Muscle of back (tissue), 11 donors: ENCODE measurements around the gene MIDN. TPM values are rescaled to one million over a fixed set of nuclear protein-coding genes. Genes with fewer than 3 reads are reported as not detected.

Experiments
- DNase-seq, 3 donors: peaks; one replicate each; pipeline versions ENCODE4 v3.0.0 to v3.0.0-alpha.2; 2013
- polyA plus RNA-seq, 10 donors: library from polyadenylated mRNA; unstranded; fragments of 120-200 nt; gene quantifications; one replicate each; pipeline ENCODE4 v1.2.1, GENCODE V29; 2013; ENCODE audit not compliant: insufficient read length in 10 of 10

Gene MIDN
- polyA plus RNA-seq, 10 donors = 27.7 to 44.0 (median 33.6) TPM

GRCh38 chr19:1231729-1232637 lies 16.4 kb upstream of the MIDN start:
- no peak for DNase-seq

GRCh38 chr19:1232652-1233072 lies 15.7 kb upstream of the MIDN start:
- peak in 1 of 3 donors; percentile 63 for DNase-seq

DNA sequence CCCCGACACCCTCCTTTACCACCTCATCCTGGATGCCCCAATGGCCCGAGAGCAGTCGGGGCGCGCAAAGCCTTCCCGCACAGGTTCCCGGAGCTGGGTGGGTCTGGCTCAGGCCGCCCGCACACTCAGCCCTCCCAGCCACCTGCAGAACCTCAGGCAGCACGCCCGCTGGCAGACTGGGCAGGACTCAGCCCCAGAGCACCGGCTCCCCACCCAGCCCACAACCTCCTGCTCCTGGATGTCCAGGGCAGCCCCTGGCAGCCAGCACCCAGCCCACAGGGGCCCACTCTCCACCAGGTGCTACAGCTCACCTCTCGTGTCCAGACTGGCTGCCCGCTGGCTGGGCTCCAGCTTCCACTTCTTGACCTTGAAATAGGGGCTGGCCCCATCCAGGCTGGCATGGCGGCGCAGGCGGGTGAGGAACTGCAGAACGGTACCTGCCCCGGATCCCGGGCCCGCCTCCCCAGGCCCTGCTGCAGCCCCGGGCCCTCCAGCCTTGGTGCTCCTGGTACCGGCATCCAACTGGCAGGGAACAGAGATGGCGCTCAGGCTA lies 15.2 kb upstream of the MIDN start:
- DNase-seq = no peak

- no peak for DNase-seq
Observed at GRCh38 chr19:1234051-1234954, 14.1 kb upstream of the MIDN start.

- DNase-seq = no peak
Observed at GRCh38 chr19:1234955-1235380, 13.4 kb upstream of the MIDN start.

- no peak for DNase-seq
Observed at GRCh38 chr19:1235625-1236538, 12.5 kb upstream of the MIDN start.

DNA sequence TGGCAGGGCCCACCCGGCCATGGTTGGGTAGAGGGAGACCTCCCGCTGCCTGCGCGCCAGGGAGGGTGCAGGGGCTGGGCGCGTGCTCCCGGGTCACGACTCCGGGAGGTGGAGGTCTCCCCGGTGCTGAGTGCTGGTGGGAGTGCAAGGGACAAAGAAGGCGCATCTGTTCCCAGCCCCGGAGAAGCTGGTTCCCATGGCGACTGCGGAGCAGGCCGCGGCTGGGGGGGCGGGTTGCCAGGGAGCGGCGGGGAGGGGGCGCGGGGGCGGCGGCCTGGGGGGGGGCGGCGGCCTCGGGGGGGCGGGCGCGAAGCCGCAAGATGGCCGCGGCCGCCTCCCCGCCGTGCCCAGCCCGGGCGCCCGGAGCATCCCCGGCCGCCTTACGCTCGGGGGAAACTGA lies 11.8 kb upstream of the MIDN start:
- DNase-seq = no peak

DNA sequence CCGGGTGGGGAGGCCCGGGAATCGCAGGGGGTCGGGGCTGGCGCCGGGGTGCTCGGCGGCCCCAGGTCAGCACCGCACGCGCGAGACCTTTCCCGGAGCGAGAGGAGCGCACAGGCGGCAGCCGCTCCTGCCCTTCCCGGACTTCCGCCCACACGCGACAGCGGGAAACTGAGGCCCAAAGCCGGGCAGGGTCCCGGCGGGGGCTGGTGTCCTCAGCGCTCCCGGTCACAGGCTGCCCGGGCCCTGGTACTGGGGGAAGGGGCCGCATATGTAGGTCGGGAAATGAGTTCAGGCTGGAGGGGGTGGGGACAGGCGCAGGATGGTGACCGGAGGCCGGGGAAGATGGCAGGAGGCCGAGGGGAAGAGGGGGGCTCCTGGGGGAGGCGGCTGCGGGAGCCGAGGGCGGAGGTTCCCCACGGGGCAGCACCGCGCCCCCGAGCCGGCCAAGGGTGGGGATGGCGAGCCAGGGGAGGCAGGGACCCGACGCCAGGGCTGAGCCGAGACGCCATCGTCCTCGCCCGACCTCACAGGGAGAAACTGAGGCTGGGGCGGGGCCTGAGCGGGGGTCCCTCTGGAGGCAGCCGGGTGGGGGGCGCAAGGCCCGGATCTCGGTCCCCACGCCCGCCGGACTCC lies 11.2 kb upstream of the MIDN start:
- peak in 1 of 3 donors; percentile 72 for DNase-seq

DNA sequence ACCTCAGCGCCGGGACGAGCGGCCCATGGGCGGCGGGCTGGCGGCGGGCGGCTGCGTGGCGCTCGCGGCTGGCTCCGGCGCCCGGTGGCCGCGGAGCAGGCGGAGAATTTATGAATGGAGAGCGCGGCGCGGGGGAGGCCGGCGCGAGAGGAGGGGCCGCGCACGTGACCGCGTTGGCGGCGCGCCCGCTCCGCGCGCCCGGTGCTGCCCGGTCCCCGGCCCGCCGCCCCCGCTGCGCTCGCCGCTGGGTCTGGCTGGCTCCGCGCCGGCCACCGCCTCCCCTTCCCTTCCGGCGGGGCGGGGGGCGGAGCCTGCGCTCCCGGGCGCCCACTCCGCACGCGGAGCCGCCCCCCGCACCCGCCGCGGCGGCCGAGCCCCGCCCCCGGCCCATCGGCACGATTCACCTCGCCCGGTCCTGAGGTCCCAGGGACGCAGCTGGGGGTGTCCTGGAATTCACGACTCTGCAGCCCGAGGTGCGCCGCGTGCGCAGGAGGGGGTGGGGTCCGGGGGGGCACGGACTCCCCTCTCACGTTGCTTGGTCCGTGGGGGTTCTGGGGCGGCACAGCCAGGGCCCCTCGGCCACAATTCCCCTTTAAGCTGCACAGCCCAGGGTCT lies 10.5 kb upstream of the MIDN start, which contains the start of gene CBARP:
CBARP (minus strand) TSS at position 252 of the 615 bp plus-strand sequence. CDS start 1,905 bp downstream, outside the sequence.
- peak in 1 of 3 donors; percentile 55 for DNase-seq

GRCh38 chr19:1238369-1239303 lies 9.7 kb upstream of the MIDN start:
- DNase-seq = peak in 1 of 3 donors; percentile 54

DNA sequence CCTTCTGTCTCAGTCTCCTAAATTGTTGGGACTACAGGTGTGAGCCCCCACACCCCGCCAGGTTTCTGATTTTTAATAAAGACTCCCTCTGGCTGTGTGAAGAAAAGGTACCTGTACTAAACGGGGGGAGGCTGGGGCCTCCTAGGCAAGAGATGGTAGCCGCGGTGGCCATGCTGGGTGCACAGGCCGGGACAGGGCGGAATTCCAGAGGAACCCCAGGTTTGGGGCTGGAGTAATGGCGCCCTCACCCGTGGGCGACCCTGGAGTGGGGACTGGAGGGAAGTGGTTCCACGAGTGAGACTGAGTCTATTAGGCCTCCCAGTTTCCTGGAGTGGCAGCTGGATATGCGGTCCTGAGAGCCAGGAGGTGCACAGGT lies 9.0 kb upstream of the MIDN start:
- no peak for DNase-seq

GRCh38 chr19:1239796-1240737 lies 8.3 kb upstream of the MIDN start:
- peak; percentile 90 to 95 (median 94) for DNase-seq

DNA sequence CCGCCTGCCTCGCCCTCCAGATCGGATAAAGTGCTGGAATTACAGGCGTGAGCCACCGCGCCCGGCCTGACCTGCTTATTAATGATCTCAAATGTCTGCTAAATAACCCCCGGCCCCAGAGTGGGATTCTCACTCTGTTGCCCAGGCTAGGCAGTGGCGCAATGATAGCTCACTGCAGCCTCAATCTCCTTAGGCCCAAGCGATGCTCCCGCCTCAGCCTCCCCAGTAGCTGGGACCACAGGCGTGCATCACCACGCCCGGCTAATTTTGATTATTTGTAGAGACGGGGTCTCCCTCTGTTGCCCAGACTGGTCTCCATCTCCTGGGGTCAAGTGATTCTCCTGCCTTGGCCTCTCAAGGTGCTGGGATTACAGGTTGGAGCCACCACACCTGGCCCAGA lies 7.5 kb upstream of the MIDN start:
- no peak for DNase-seq

DNA sequence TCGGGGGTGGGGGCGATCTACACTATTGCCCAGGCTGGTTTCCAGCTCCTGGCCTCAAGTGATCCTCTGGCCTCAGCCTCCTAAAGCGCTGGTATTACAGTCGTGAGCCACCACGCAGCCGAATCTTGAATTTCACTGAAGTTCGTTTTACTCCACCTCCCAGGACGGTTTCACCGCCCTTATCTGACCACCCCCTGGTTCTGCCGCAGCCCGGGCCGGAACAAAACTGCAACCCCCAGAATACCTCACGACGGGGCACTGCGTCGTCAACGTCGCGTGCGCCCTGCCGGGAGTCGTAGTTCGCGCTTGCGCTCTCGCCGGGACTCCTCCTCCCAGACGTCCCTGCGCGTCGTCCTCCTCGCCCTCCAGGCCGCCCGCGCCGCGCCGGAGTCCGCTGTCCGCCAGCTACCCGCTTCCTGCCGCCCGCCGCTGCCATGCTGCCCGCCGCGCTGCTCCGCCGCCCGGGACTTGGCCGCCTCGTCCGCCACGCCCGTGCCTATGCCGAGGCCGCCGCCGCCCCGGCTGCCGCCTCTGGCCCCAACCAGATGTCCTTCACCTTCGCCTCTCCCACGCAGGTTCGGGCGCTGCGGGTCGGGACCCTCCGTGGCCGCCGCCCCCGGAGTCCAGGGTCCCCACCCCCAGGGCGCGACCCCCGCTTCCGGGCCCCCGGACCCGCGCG lies 6.8 kb upstream of the MIDN start, which contains the start of gene ATP5F1D:
ATP5F1D (plus strand) TSS at position 335 of the 679 bp plus-strand sequence; CDS start at position 435, 100 bp downstream.
- peak; percentile 95 to 98 (median 97) for DNase-seq

GRCh38 chr19:1243768-1244692 lies 4.4 kb upstream of the MIDN start:
- peak; percentile 81 to 91 (median 87) for DNase-seq
